NOMO-1 (cell line): ENCODE measurements around the gene ALX3.
"Not testable (repeated sequence)": the region's sequence is repeated elsewhere in the genome, so short reads cannot be mapped to it uniquely, and the experiment has no call there.

Source experiments
- DNase-seq, 2 experiments: peaks; one replicate each; lab custom pipeline; 2025; ENCODE audit not compliant: unreplicated experiment in 2 of 2; lab: John Stamatoyannopoulos, UW

Gene ALX3

DNA sequence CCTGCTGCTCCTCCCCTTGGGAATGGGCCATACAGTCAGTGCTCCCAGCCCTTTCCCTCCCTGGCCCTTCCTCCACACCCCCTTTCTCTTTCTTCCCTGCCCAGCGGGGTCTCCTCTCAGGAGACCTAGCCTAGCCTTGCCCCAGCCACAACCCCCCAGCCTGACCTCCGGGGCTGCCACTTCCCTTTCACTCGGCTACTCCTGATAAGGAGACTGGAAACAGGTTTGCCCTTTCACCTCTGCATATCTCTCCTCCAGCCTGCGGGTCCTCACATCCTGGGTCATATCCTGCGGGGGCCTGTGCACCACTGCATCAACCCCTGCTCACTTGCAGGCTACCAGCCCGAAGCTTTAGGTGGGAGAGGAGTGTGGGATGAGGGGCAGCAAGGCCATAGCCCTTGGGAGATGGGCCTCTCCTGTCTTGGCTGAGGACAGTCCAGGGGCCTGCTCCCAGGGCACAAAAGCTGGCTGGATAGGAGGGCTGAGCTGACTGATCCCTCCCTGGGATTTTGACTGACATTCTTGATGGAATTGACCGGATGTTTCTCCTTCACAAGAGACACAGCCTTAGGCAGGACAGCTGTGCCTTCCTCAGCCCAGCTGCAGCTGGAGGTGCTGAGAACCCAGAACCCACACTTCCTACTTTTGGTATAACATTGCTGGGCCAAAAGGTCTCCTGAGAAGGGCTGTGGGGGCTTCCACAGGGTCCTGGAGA, 19.2 kb upstream of the ALX3 start:
- no peak for DNase-seq

DNA sequence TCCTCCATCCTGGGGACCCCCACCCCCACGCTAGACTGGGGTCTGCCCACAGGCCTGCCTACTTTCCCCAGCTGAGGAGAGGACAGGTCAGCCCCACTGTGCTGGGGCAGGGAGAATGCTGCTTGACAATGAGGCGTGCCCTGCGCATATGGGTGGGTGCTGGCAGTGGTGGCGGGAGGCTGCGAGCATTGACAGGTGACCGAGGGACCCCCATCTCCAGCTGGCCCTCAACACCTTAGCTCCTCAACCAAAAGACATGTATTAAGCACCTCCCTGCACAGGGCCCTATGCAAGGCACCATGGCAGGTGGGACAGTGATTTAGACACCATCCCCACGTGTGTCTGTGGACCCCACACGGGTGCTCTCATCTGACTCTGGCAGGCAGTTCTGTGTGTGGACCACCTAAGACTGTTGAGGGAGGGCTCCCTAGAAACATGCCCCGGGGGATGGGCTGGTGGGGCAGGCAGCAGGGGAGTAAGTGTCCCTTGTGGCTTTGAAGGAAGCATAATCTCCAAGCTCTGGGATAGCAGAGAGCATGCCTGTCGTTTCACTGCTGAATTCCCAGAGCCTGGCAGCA, 18.4 kb upstream of the ALX3 start:
- no peak for DNase-seq

DNA sequence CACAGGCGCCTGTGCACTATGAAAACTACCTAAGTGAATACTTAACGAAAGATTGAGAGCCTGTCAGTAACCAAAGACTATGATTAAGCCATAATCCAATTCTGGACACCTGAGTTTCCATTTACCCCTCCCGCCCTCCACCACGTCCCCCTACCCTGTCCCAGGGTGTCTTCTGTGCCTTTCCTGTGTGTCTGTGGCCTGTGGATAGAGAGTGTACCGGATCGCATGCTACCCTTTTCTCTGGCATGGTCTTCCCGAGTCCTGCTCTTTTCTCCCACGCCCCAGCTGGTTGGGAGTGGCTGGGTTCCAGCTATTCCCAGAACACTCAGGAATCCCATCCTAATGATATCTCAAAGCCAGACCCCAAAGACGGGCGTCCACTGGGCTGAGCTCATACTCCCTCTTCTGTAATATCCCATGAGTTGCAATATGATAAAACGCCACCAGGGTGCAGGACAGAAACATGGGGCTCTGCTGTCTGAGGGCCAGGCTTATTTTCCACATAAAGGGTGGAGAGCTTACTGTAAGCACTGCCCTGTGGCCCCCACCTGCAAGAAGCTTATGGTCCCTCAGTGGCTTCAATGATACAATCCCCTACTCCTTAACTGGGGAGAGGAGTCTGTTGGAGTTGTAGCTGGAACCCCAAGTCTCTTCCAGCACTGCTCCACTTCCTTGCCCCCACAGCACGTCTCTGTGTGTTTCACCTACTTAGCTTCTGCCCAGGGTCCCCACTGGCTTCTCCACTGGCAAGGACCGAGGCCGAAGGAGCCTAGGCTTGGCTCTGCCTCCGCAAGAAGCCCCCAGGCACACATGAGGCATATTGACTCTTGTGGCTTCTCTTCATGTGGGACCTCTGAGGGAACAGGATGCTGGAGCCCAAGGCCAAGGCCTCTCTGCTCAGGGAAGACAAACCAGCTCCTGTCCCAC, 17.6 kb upstream of the ALX3 start:
- peak; percentile 17 to 66 for DNase-seq

DNA sequence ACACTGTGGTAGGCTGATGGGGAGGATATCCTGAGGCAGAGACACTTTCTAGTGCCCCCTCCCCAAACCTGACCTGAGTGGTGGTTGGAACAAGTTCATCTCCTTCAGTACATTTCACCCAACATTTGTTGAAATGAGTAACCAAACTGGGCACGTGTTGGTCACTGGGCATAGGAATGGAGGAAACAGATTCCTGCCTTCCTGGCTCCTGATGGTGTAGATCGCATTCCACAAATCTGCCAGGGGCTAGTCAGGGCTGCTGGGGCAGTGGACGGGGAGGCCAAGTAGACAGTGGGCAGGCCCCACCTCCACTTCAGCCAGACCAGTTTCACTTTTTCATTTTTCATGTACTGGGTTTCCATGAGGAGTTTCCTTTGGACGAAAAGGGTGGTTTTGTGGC, 16.5 kb upstream of the ALX3 start:
- DNase-seq, result no peak

DNA sequence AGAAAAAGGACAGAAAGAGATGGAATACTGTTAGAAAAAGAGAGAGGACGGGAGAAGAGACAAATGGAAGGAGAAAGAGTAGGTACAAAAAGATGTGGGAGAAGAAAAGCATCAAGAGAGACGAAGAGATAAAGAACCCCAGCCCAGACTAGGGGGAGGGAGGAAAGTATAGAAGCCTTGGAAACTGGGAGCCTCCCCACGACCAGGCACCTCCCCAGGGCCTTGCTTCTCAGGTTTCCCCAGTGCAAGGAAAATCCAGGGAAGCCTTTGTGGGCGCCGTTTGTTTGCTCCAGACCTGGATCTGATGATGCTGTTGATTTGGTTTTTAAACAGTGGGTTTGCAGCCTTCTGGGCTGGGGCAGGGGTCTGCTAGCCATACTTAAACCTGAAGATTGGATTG, 15.2 kb upstream of the ALX3 start:
- DNase-seq, result no peak

DNA sequence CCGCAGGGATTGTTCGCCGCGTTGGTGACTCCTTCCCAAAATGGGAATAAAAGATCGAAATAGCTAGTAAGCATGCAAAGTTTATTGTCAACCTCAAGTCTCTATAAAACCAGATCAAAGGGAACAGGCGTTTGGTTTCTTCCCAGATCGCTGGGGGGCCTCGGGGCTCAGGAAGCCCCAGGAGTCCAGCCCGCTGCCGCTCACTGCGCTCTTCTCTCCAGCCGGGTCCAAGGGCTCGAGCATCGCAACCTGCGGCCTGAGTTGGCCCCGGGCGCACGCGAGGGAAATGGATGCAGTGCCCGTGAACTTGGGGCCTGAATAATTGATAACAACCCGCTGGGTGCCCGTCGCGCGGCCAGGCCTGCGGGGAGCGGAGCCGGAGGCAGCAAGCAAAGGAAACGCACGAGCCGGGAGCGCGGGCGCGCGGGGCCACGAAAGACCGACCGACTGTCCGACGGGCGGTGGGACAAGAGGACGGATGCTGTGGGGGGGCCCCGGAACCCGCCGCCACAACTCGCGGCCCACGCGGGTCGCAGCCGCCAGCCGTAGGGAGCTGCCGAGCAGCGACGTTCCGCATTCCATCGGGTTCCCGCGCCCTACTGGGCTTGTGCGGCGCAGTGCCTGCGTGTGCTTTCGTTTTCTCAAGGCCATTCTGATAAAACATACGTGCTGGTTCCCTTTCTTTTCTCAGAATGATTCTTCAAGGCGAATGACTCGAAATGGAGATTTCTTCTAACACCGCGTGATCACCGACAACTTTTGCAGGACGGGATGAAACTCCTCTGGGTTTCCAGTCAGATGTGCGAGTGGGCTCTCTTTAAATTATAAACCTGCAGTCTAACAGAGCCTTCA, 14.0 kb upstream of the ALX3 start:
- DNase-seq, result peak; percentile 55 to 61

DNA sequence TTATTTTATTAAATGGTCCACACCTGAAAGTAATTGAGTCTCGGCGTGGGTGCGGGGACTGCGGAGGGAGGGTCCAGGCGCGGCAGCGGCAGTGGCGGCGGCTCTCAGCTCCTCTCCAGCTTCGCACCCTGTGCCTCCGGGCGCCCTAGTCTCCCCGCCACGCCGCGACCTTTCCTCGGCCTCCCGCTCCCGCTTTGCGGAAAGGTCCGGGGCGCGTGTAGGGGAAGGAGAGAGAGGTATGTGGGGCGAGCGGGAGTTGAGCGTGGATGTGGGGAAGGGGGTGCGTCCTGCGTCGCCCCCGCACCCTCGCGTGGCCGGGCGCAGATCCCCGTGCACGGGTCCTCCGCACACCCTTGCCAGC, 13.4 kb upstream of the ALX3 start:
- no peak for DNase-seq

DNA sequence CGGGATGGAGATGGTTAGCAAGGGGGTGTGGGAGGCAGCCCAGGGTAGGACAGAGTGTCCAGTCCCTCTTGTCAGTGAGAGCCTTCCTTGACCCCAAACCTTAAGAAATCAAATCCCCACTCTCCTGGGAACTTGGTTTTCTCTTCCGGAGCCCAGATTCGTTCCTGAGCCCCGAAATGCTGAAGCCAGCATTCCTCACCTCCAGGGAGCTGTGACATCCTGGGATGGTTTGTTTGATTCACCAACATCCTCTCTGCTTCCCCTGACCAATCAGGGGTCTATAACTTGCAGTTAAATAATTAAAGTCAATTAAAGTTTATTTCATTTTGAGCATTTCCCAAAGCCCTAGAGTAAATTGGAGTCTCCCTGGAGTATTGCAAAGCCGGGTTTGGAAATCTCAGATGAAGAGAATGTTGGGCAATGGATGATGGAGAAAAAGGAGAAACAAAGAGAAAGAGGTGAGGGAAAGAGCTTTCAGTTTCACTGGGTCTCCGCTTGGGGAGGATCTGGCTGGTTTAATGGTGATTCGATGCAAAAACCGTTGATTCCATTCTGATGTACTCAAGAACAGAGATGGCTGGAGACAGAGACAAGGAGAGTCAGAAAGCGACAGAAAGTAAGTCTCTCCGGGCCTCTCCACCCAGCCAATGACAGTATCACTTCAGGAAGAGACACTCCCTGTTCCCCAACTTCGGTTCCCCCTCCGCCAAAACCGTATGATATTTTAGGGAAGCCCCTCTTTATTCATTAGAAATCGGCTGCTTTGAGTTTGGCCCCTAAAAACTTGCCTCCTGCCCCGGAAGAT, 12.8 kb upstream of the ALX3 start:
- DNase-seq, result peak in 1 of 2 experiments; percentile 23

DNA sequence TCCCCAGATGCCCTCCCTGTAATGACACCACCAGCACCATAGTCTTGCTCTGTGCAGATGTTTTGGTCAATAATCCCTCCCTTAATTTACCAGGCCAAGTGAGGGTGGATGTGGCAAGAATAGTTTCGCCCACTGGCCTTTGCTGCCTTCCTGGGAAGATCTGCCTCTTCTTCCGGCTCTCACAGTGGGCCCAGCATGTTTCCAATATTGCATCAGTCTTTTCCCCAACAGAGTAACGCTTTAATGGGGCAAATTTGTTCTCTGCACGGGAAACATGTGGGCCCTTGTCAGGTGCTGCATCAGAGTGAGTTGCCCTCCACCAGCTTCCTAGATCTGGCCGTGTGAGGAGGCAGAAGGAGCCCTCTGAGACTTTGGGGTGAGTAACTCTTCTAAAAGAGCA, 12.0 kb upstream of the ALX3 start:
- DNase-seq, result no peak

DNA sequence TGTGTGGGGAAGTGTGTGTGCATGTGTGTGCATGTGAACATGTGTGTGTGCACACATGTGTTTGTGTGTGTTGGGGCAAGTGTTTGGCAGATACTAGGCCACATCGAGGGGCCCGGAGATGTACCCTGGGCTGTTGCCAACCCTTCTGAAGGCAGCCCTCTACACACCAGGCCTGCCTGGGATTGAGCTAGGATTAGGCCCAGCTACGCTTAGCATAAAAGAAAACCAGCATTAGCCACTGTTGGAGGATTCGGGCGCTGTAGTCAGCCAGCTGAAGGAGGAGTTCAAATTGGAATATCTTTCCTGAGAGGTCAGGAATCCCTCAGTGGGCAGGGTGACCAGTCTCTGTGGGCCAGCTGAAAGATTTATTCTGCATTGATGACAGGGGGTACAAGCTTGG, 10.6 kb upstream of the ALX3 start:
- no peak for DNase-seq

DNA sequence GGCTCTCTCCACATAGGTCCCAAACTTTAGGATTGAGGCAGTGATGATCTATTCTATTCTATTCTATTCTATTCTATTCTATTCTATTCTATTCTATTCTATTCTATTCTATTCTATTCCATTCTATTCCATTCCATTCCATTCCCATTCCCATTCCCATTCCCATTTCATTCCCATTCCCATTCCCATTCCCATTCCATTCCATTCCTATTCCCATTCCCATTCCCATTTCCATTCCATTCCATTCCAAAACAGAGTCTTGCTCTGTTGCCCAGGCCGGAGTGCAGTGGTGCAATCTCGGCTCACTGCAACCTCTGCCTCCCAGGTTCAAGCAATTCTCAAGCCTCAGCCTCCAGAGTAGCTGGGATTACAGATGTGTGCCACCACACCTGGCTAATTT, 9.5 kb upstream of the ALX3 start:
- DNase-seq, result not testable (repeated sequence)

DNA sequence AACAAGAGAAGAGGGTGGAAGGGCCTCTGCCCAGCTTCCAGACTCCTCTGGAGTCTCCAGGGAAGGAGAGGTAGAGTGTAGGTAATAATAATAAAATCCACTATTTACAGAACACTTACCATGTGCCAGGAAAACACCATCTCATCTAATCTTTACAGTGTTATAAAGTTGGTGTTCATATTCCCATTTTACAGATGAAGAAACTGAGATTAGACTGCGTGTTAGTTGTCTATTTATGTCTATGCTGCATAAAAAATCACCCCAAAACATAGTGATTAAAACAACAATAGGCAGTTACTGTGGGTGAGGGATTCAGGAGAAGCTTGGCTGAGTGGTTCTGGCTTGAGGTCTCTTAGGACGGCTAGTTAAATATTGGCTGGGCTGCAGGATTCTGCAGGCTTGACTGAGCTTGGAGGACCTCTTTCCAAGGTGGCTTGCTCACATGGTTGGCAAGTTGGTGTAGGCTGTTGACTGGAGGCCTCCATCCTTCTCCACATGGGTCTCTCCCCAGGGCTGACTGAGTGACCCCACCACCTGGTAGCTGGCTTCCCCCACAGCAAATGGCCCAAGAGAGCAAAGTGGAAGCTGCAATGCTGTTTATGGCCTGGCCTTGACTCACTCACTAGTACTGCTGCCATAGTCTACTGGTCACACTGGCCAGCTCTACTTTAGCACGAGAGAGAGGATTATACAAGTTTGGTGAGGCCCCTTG, 6.5 kb upstream of the ALX3 start:
- DNase-seq, result no peak

DNA sequence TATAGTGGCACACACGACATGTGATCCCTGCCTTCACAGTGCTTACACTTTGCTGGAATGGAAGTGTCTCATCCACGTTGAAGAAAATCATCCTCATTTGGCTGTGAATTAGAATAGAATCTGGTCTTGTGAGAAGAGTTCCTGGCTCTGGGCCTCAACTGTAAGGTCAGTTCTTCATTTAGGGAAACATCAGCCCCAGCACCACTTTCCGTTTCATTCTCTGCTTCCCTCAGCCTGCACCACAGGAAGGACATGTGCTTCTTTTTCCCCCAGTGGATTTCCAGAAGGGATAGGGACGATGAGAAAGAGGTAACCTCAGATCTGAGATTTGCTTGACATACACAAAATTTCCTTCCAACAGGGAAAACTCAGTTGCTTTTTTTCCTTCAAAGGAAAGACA, 3.7 kb upstream of the ALX3 start:
- DNase-seq, result no peak

DNA sequence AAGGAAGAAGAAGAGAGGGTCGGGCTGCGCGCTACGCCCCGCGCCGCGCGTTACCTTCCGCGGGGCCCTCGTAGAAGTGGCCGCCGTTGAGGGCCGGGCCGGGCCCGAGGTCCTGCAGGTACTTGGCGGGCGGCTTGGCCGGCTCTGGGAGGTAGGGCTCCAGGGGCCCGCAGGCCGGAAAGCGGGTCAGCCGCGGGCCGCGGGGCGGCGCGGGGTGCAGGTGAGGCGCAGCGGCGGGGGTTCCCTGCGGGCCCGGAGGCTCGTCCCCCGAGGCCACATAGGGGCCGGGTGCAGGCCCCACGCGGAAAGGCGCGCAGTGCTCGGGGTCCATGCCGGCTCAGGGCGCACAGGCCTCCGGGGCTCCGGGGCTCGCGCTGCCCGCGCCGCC, 196 bp downstream of the ALX3 start:
- DNase-seq, result no peak

DNA sequence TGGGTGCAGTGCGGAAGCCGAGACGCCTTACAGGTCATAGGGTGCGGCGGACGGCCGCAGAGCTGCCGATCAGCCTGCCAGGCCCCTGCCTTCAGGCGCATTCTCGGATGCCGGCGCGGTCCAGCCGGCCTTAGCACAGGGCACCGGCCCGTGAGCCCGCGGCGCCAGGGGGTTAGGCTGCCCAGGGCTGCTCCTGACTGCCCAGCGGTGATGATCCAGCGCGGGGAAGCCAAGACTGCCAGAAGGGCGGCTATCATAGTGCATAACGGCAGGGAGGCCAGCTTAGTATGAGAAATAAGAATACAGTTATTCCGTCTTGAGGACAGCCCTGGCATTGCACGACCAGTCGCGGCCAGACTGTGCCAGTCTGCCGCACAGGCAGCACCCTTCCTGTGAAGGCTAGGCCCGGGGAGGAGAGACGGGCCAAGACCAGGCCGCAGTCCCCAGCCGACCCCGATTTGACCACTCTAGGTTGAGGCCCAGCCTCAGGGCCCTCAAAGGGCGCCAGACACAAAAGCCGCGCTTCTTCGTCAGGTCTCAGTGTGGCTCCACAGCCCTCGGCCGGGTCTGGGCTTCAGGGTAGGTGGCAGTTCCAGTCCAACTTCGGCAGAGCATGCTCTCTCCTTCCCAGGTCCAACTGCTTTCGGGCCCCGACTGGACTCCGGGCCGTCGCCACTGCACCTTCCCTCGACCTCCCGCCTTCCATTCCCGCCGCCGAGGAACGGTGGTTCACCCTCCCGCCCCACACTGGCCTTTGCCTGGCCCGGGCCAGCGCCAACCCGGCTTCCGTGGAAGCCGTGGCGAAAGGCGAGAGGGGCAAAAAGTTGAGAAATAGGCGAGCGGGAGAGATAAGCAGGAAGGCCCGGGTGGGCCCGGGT, 829 bp downstream of the ALX3 start:
- no peak for DNase-seq

DNA sequence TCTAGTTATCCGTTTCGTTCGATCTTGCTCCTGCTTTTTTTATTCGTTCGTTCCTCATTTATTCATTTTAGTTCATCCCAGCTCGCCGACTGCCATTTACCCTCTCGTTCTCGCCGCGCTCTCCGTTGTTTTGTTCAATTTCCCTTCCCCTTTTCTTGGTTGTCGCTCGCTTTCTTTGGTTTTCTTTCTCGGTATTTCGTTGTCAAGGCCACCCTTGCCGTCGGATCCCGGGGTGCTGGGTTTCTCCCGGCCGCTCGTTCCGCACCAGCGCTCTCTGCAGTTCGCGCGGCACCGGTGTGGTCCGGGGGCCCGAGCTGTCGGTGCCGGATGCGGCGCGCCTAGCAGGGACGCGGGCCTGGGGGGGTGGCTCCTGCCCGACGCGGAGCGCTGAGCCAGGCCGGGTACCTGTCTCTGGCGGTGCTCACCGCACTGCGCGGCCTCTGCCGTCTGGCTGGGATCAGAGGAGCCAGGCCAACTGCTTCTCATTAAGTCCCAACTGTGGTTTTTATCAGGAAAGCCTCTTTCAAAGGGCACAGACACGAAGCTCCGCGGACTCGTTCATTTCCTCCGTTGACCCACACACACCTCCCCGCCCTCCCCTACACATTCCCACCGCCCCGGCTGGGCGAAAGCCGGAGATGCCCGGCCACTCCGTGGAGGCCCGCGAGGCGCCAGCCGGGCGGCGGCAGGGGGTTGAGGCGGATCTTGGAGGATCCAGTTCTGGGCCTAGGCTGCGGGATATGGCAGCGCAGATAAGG, 1.6 kb downstream of the ALX3 start:
- DNase-seq, result peak; percentile 28 to 31

DNA sequence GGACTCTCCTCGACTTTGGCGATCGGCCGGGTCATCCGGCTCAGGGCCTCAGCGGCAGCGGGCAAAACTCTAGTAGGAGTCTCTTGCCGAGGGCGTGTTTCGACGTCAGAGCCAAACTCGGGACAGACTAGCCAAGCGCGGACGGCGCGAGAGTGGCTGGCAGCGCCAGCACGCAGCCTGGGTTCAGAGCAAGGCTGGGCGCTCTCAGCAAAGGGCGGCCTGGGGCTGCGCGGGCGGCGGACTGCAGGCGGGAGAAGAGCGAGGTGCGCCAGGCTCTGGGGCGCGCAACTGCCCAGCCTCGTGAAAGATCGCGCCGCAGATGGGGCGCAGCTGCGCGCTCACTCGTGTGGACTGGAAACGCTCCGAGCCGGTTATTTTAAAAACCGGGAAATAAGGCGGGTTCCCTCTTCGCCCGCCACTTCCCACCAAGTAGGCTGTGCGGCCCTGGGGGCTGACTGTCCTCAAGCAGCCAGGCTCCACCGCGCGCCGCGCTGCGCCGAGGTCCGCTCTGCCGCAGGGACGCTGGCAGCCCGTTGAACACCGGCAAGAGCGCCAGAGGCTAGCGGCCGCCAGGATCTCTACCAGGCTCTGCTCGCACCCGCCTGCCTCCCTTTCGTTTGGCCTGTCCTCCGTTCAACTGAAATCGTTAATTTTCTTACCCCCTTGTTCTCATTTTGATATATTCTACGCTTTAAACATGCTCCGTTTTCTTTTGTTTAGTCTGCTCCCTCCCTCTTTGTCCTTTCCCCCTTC, 2.4 kb downstream of the ALX3 start:
- no peak for DNase-seq
